ENCODE data around the gene ZC3H12C. TPM values are rescaled to one million over a fixed set of nuclear protein-coding genes. Genes with fewer than 3 reads are reported as not detected.

Gene ZC3H12C
- total RNA-seq, 8 experiments from 2014 or later = 3.4 to 24.7 (median 9.3) TPM

DNA sequence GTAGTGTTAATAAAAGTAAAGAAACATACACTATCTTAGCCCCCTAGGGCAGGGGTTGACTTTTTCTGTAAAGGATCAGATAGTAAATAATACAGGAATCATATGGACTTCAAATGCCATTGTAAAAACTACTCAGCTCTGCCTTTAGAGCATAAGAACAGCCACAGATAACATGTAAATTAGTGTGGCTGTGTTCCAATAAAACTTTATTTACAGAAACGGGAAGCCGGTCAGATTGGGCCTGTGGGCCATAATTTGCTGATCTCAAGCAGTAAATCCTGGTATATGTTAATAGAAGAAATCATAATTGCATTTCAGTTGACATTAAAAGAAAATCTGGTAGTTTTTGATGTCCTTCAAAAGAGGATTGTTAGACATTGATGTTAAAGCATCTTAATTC, 76.5 kb downstream of the ZC3H12C start:
- ATAC-seq (replicated peaks in 6 of 8) = no peak
- H3K27ac ChIP-seq = no peak overlapping the region
- 0 to 100% (median 90%) methylated on average over 1 to 2 of the region's 2 CpGs; no CpG with 5 or more reads in 1 of the 10 experiments for WGBS, 10 experiments
- in situ Hi-C loops (cut with MboI; ENCODE audit: low pct_unique_long_range_greater_than_20kb in 2 of 9, low sequenced_read_pairs in 9 of 9, unreplicated experiment in 9 of 9) = no loop called here
- peaks cover 8 to 18% of the 10 kb centered on the region in 2 donors for H3K4me1 ChIP-seq (replicated peaks in 1 of 2)
- H3K4me3 ChIP-seq = no peak overlapping the region

DNA sequence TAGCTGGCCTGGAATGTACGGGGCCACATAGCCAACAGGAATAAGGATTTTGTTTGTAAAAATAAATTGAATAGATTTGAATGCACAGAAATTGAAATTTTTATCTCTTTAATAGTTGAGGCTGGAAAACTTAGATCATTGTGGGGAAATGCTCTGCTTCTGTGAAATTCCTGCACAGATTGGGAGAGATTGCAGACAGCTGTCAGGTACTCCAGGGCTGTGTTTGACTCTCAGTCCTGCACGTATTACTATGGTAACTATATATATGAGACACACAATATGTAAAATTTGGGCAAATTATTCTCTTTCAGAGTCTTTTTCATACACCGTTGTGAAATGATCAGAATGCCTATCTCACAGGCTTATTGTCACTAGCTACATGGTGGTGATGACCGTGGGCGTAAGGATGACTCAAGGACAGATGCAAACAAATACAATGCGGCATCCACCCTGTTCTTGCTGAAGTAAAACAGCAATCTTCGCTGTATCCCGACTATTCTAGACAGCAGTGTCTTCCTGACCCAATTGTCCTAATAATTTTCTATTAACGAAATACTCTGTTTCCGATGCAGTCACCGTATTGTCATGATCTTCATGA, 79.4 kb downstream of the ZC3H12C start:
- 77 to 92% (median 83%) methylated on average over 2 to 11 of the region's 11 CpGs for WGBS, 10 experiments
- in situ Hi-C loops (cut with MboI; ENCODE audit: low pct_unique_long_range_greater_than_20kb in 2 of 9, low sequenced_read_pairs in 9 of 9, unreplicated experiment in 9 of 9) = no loop called here
- Histone ChIP-seq H3K4me3 (no peak overlapping the region), H3K4me1 (replicated peaks in 1 of 2) (peaks cover 16 to 21% of the 10 kb centered on the region in 2 donors), H3K27ac (no peak overlapping the region)
- ATAC-seq (replicated peaks in 6 of 8) = no peak

DNA sequence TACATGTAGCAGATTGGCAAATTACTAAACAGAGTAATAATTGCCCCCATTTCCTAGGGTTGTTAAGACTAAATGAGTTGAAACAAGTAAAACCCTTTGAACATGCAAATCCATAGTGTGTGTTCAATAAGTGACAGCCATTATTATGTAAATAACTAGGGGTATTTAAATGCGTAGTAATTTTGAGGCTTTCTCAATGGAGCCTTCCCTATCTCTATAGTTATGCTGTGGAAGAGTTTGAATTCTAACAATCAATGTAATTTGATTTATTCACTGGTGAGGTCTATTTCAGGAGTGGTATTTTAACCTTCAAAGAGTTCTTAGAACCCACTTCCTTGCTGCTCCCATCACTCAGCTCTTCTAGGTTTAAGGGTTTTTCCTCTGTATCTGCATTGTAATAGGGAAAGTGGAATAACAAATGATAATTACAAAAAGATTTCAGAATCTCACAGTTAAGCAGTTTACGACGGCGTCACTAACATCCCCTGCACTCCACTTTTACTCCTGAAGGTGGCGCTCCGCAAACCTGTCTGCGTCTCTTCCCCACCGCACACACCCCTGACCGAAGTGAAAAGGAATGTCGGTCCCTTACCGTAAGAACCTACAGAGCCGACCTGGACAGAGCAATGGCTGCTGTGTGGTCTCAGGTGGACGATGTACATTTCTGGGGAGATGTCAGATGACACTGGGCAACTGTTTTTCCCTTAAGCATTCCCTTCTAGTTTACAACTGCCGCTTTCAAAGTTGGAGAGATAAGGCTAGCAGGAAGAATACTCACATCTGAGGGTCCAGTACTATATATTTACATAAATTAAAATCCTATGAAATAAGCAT, 80.8 kb downstream of the ZC3H12C start:
- H3K4me3 ChIP-seq = peak overlapping the region in 2 of 5 donors; percentile 7 to 15
- H3K27ac ChIP-seq = no peak overlapping the region
- H3K4me1 ChIP-seq (replicated peaks in 1 of 2) = peaks cover 15 to 16% of the 10 kb centered on the region in 2 donors
- WGBS, 10 experiments = 0 to 80% (median 39%) methylated on average over 1 to 14 of the region's 14 CpGs; no CpG with 5 or more reads in 3 of the 10 experiments
- peak; percentile 33 to 78 (median 68) for ATAC-seq (replicated peaks in 6 of 8)
- in situ Hi-C loops (cut with MboI; ENCODE audit: low pct_unique_long_range_greater_than_20kb in 2 of 9, low sequenced_read_pairs in 9 of 9, unreplicated experiment in 9 of 9) = no loop called here

DNA sequence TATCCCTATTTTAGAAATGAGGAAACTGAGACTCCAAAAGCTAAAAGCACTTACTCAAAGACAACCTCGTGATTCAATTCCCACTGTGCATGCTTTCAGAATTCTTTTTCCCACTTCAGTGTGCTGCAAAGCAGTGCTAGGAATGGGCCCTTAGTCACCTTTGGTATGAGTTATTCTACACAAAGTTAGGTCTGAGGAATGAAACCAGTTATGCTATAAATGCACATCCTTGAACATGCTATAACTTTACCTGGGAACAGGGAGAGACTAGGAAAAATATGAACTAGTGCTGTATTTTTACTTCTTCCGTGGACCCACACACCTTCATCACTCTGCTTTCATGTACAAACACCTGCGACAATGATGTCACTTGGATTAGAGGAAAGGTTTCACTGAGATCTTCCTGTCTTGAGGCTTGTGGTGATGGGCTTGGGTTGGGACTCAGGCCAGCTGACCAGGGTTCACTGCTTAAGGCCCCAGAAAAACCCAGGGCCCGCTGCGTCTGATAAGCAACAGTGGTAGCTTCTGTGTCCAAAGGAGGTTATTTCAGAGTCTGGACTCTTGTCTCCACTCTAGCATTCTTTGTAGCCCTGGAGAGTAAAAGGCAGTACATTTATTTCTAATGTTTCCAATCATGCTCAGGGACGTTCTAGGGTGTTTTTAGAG, 81.6 kb downstream of the ZC3H12C start:
- in situ Hi-C loops (cut with MboI; ENCODE audit: low pct_unique_long_range_greater_than_20kb in 2 of 9, low sequenced_read_pairs in 9 of 9, unreplicated experiment in 9 of 9) = no loop called here
- no peak overlapping the region for H3K27ac ChIP-seq
- 11 to 93% (median 62%) methylated on average over 1 to 6 of the region's 6 CpGs; no CpG with 5 or more reads in 5 of the 10 experiments for WGBS, 10 experiments
- no peak overlapping the region for H3K4me3 ChIP-seq
- peaks cover 15 to 16% of the 10 kb centered on the region in 2 donors for H3K4me1 ChIP-seq (replicated peaks in 1 of 2)
- ATAC-seq (replicated peaks in 6 of 8) = peak in 5 of 8 experiments; percentile 11 to 41 (median 20)

DNA sequence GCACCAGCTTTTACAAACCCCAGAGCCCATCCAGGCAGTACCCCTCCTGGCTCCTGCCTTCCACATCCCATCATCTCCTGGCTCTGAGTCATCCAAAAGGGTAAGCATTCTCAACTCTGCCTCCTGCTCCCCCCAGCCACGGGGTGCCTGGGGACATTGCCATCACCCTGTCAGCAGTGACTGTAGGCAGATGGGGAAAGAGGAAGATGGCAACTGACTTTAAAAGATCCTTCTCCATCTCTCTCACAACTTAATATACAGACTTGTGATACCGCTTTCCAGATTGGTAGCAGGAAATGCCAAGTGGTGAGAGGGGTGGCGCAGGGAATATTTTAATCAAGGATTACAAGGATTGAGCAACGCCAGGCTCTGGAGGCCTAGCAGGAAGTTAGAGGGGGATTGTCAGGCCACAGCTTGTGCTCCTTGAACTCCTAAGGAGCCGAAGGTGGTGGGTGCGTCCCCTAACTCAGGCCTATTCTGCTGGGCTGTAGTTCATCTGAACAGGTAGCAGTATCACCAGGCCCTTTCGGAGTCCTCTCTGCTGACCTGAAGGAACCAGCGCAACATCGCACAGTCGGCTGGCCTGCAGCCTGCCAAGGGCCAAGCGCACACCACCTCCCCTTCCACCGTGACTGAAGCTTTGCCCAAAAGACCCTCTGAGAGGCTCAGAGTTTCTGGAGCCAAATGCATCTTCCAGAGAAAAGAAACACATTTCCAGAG, 83.3 kb downstream of the ZC3H12C start:
- ATAC-seq (replicated peaks in 6 of 8) = peak in 3 of 8 experiments; percentile 13 to 47 (median 31)
- in situ Hi-C loops (cut with MboI; ENCODE audit: low pct_unique_long_range_greater_than_20kb in 2 of 9, low sequenced_read_pairs in 9 of 9, unreplicated experiment in 9 of 9) = no loop called here
- H3K4me1 ChIP-seq (replicated peaks in 1 of 2) = peaks cover 15 to 16% of the 10 kb centered on the region in 2 donors
- 0 to 100% (median 85%) methylated on average over 1 to 5 of the region's 12 CpGs; no CpG with 5 or more reads in 4 of the 10 experiments for WGBS, 10 experiments
- no peak overlapping the region for H3K4me3 ChIP-seq
- no peak overlapping the region for H3K27ac ChIP-seq

DNA sequence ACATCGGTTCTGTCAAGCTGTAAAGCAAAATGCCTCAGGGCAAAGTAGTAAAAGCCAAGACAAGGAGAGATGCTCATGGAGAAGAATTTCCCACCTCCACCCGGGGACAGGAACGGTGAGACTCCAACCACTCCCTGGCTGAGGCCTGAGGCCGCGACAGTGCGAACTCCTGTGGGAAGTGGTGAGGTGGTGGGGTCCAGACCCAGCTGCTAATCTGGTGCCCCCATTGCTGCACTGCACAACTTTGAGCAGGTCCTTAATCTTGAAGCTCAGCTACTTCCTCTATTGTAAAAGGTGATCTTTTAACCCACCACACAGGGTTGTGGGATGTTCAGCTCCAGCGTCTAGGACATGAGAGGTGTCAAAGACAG, 83.9 kb downstream of the ZC3H12C start:
- H3K4me3 ChIP-seq = no peak overlapping the region
- in situ Hi-C loops (cut with MboI; ENCODE audit: low pct_unique_long_range_greater_than_20kb in 2 of 9, low sequenced_read_pairs in 9 of 9, unreplicated experiment in 9 of 9) = no loop called here
- 80 to 100% (median 100%) methylated on average over 1 to 2 of the region's 7 CpGs; no CpG with 5 or more reads in 6 of the 10 experiments for WGBS, 10 experiments
- H3K27ac ChIP-seq = no peak overlapping the region
- peaks cover 15 to 16% of the 10 kb centered on the region in 2 donors for H3K4me1 ChIP-seq (replicated peaks in 1 of 2)
- no peak for ATAC-seq (replicated peaks in 6 of 8)

DNA sequence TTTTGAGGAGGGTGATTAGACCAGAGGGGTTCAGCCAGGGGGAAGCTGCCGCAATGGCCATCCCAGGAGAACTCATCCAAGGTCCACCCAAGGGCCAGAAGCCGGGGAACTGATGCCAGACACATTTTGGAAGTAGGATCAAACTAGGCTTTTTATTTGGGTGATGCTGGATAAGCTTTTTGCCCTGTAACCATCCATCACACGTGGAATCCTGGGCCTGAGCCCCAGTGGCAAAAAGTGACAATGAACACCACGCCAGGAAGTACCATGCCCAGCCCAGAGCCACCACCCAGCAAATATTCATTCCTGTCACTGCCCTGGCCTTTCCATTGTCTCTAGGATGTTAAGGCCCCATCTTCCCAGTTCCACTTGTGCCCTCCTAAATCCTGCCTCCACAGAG, 85.9 kb downstream of the ZC3H12C start:
- no peak for ATAC-seq (replicated peaks in 6 of 8)
- Histone ChIP-seq H3K4me3 (no peak overlapping the region), H3K4me1 (replicated peaks in 1 of 2) (peaks cover 8 to 13% of the 10 kb centered on the region in 2 donors), H3K27ac (no peak overlapping the region)
- in situ Hi-C loops (cut with MboI; ENCODE audit: low pct_unique_long_range_greater_than_20kb in 2 of 9, low sequenced_read_pairs in 9 of 9, unreplicated experiment in 9 of 9) = no loop called here
- WGBS, 10 experiments = 92 to 100% (median 100%) methylated on average over 1 to 3 of the region's 4 CpGs; no CpG with 5 or more reads in 5 of the 10 experiments

DNA sequence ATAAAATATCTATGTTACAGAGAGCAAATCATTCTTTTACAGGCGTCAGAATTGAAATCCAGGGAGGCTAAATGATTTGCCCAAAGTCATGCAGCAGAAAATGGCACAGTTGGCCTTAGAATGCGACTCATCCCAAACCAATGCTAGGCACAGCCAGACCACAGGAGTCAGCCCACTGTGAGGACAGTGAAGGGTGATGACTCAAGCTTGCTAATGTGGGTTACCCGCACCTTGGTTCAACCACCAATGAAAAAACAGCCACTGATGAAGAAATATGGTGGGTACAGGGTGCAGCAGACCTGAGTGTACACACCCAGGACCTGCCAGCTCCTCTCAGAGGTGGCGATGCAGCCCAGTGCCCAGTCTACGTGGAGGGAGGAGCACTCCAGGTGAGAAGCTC, 89.7 kb downstream of the ZC3H12C start:
- WGBS, 10 experiments = 13 to 100% (median 63%) methylated on average over 1 to 4 of the region's 5 CpGs; no CpG with 5 or more reads in 4 of the 10 experiments
- in situ Hi-C loops (cut with MboI; ENCODE audit: low pct_unique_long_range_greater_than_20kb in 2 of 9, low sequenced_read_pairs in 9 of 9, unreplicated experiment in 9 of 9) = no loop called here
- no peak overlapping the region for H3K27ac ChIP-seq
- H3K4me1 ChIP-seq (replicated peaks in 1 of 2) = peaks cover 25 to 27% of the 10 kb centered on the region in 2 donors
- H3K4me3 ChIP-seq = no peak overlapping the region
- ATAC-seq (replicated peaks in 6 of 8) = no peak

DNA sequence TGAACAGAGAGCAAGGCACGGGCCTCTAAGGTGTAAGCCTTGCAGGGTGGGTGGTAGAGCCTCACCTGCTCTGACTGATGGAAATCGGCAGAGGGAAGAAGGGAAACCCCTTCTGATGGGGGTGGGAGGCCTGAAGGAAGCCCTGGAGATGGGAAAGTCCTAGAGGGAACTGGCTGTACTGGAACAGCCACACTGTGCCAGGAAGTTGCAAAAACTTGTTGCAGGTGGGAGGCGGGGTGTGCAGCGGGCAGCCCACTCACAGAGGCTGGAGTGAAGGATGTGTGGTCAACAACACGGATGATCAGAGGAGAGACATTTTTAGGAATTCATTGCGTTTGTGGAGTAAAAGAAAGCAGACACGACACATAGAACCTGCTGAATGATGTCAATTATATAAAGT, 91.3 kb downstream of the ZC3H12C start:
- H3K27ac ChIP-seq = peak overlapping the region in 1 of 2 donors; percentile 8
- peak in 2 of 8 experiments; percentile 2 to 6 for ATAC-seq (replicated peaks in 6 of 8)
- in situ Hi-C loops (cut with MboI; ENCODE audit: low pct_unique_long_range_greater_than_20kb in 2 of 9, low sequenced_read_pairs in 9 of 9, unreplicated experiment in 9 of 9) = no loop called here
- peaks cover 25 to 27% of the 10 kb centered on the region in 2 donors for H3K4me1 ChIP-seq (replicated peaks in 1 of 2)
- 69 to 100% (median 90%) methylated on average over 1 to 6 of the region's 7 CpGs; no CpG with 5 or more reads in 2 of the 10 experiments for WGBS, 10 experiments
- H3K4me3 ChIP-seq = no peak overlapping the region

DNA sequence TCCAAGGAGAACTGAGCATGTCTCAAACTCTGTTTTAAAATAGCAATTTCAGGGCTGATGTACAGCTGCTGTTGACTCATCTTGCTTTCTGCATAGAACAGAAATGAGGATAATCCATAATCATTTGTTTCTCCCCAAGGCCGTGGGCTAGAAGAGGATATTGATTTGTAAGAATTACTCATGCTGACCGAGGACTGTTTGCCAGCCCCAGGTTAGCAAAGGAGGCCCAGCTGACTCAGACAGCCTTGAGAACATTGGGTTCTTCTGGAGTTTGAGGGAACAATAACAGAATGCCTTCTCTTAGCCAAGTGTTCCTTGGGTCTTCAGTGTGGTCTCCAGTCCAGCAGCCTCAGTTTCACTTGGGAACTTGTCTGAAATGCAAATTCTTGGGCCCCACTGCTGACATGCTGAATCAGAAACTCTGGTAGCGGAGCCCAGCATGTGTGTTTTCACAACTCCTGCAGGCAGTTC, 92.0 kb downstream of the ZC3H12C start:
- WGBS, 10 experiments = 0 to 80% (median 20%) methylated on average over 1 to 3 of the region's 3 CpGs; no CpG with 5 or more reads in 4 of the 10 experiments
- Histone ChIP-seq H3K4me1 (replicated peaks in 1 of 2) (peaks cover 25 to 27% of the 10 kb centered on the region in 2 donors), H3K4me3 (no peak overlapping the region), H3K27ac (no peak overlapping the region)
- in situ Hi-C loops (cut with MboI; ENCODE audit: low pct_unique_long_range_greater_than_20kb in 2 of 9, low sequenced_read_pairs in 9 of 9, unreplicated experiment in 9 of 9) = no loop called here
- peak; percentile 68 to 94 (median 91) for ATAC-seq (replicated peaks in 6 of 8)

DNA sequence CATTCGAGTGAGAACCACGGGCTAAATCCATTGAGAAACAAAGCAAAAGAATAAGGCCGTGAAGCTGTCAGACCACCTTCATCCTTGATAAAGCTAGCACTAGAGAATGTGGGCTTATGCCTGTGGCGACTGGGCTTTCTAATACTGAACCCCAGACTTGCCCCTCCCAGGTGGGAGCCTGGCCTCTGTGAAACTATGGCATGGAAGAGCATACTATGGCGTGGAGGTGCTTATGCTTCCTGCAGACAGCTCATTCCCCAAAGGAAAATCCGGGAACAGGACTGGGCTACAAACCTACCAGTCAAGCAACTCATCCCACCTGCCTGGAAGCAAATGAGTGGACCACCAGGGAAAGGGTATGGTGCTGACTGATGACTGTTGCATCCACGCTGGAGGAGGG, 92.4 kb downstream of the ZC3H12C start:
- Histone ChIP-seq H3K4me1 (replicated peaks in 1 of 2) (peaks cover 25 to 27% of the 10 kb centered on the region in 2 donors), H3K4me3 (no peak overlapping the region), H3K27ac (no peak overlapping the region)
- in situ Hi-C loops (cut with MboI; ENCODE audit: low pct_unique_long_range_greater_than_20kb in 2 of 9, low sequenced_read_pairs in 9 of 9, unreplicated experiment in 9 of 9) = no loop called here
- 37 to 90% (median 62%) methylated on average over 1 to 7 of the region's 7 CpGs; no CpG with 5 or more reads in 4 of the 10 experiments for WGBS, 10 experiments
- ATAC-seq (replicated peaks in 6 of 8) = no peak

DNA sequence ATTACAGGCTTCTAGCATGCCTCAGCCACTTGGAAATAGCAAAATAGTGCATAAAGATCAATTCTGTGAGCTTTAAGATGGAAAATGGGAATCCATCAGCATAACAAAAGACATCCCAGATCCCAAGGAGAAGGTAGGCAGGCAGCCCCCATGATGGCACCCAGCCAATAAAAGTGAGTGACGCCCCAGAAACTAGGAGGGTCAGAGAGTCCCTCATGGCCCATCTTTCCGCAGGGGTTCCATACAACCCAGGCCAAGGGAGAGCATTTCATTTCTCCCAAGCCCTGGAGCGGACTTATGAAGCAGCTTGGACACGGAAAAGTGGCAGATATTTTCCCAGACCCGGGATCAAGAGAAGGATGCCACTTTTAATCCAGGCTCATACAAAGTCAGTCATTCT, 93.3 kb downstream of the ZC3H12C start:
- Histone ChIP-seq H3K4me1 (replicated peaks in 1 of 2) (peaks cover 25 to 27% of the 10 kb centered on the region in 2 donors), H3K4me3 (no peak overlapping the region), H3K27ac (no peak overlapping the region)
- no peak for ATAC-seq (replicated peaks in 6 of 8)
- in situ Hi-C loops (cut with MboI; ENCODE audit: low pct_unique_long_range_greater_than_20kb in 2 of 9, low sequenced_read_pairs in 9 of 9, unreplicated experiment in 9 of 9) = no loop called here
- WGBS, 10 experiments = 74 to 100% (median 90%) methylated on average over 1 to 5 of the region's 5 CpGs; no CpG with 5 or more reads in 5 of the 10 experiments
